SU-DHL-6 (cell line): Measurements from ENCODE around the gene YRDC.

ENCODE experiments used
- H2AFZ ChIP-seq: fragments of 200-600 bp; sonication (generic); 2 replicates; pipeline ENCODE4 v1.6.1; 2014; ENCODE audit warnings: low read depth, mild to moderate bottlenecking, moderate library complexity, mixed read lengths, antibody characterized with exemption, low read length; ENCODE audit not compliant: severe bottlenecking
- H3F3A ChIP-seq: fragments of 200-600 bp; shearing (Covaris generic); 2 replicates; pipeline ENCODE4 v1.6.0; 2016; ENCODE audit warnings: antibody characterized with exemption, mild to moderate bottlenecking; ENCODE audit not compliant: insufficient read depth
- H3K27ac ChIP-seq: fragments of 200-600 bp; sonication (generic); 2 replicates; pipeline ENCODE4 v1.5.1; 2016; ENCODE audit warnings: low read depth, mild to moderate bottlenecking, low read length, moderate library complexity, mixed read lengths
- H3K27me3 ChIP-seq: fragments of 200-600 bp; sonication (generic), shearing (Covaris generic); 2 replicates; pipeline ENCODE4 v1.6.0; 2014; ENCODE audit warnings: mild to moderate bottlenecking, low read length
- H3K36me3 ChIP-seq: fragments of 200-600 bp; sonication (generic); 2 replicates; pipeline ENCODE4 v1.6.1; 2014; ENCODE audit warnings: mild to moderate bottlenecking, low read length, mixed read lengths
- H3K4me2 ChIP-seq: fragments of 300-600, 200-600 bp; shearing (Covaris generic), sonication (generic); 2 replicates; pipeline ENCODE4 v1.6.0; 2014; ENCODE audit warnings: low read length, low read depth, mild to moderate bottlenecking; ENCODE audit not compliant: poor library complexity, severe bottlenecking
- H3K4me3 ChIP-seq: fragments of 200-600 bp; sonication (generic); 2 replicates; pipeline ENCODE4 v1.5.1; 2014; ENCODE audit warnings: antibody characterized with exemption, low read length, mild to moderate bottlenecking, mixed read lengths; ENCODE audit not compliant: insufficient read depth, poor library complexity, severe bottlenecking
- H3K79me2 ChIP-seq: fragments of 200-600 bp; sonication (generic); 2 replicates; pipeline ENCODE4 v1.6.1; 2014; ENCODE audit warnings: mild to moderate bottlenecking, low read length, moderate library complexity; ENCODE audit not compliant: insufficient read depth
- H3K9ac ChIP-seq: fragments of 200-600 bp; sonication (generic); 2 replicates; pipeline ENCODE4 v1.7.0; 2014; ENCODE audit warnings: mild to moderate bottlenecking, low read length
- H3K9me2 ChIP-seq: fragments of 200-600 bp; sonication (generic); replicated peaks from 2 replicates; pipeline ENCODE4 v1.6.1; 2014; ENCODE audit warnings: low read length; ENCODE audit not compliant: insufficient read depth
- H3K9me3 ChIP-seq: fragments of 200-600 bp; sonication (generic); 2 replicates; pipeline ENCODE4 v1.6.1; 2014; ENCODE audit warnings: low read length, mixed read lengths; ENCODE audit not compliant: insufficient read depth
- H4K20me1 ChIP-seq: fragments of 200-600 bp; sonication (generic); 2 replicates; pipeline ENCODE4 v1.6.1; 2014; ENCODE audit warnings: low read depth, mild to moderate bottlenecking, antibody characterized with exemption, low read length, moderate library complexity, mixed read lengths
- EZH2phosphoT487 ChIP-seq: fragments of 200-600 bp; sonication (generic), shearing (Covaris generic); conservative IDR thresholded peaks from 2 replicates; pipeline ENCODE4 v1.6.1; 2018; ENCODE audit warnings: mild to moderate bottlenecking, antibody characterized with exemption, low read length, moderate library complexity, mixed read lengths
- TF ChIP-seq, protein P1 (sequence below): fragments of 200-600 bp; sonication (generic); IDR thresholded peaks from one replicate; pipeline ENCODE4 v1.5.1; 2017; ENCODE audit warnings: antibody characterized with exemption, mild to moderate bottlenecking, low read length, moderate library complexity; ENCODE audit not compliant: insufficient read depth, poor library complexity, severe bottlenecking

YRDC gene

DNA sequence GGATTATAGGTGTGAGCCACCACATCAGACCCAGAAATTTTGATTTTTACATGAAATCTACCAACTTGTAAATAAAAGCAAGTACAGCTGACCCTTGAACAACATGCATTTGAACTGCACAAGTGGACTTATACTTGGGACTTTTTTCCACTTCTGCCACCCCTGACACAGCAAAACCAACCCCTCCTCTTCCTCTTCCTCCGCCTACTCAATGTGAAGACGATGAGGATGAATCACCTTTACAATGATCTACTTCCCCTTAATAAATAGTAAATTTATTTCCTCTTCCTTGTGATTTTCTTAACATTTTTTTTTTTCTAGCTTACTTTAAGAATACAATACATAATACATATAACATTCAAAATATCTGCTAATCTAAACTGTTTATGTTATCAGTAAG, 17.5 kb upstream of the YRDC start:
- H3K4me2 ChIP-seq = no peak overlapping the region
- H3K79me2 ChIP-seq = no peaks in the 10 kb centered on the region
- H3K9me2 ChIP-seq = no peaks in the 10 kb centered on the region
- no peaks in the 10 kb centered on the region for H3K27me3 ChIP-seq
- H3K9ac ChIP-seq = no peak overlapping the region
- no peak overlapping the region for H2AFZ ChIP-seq
- no peak for TF ChIP-seq EZH2phosphoT487
- TF ChIP-seq, protein P1, sequence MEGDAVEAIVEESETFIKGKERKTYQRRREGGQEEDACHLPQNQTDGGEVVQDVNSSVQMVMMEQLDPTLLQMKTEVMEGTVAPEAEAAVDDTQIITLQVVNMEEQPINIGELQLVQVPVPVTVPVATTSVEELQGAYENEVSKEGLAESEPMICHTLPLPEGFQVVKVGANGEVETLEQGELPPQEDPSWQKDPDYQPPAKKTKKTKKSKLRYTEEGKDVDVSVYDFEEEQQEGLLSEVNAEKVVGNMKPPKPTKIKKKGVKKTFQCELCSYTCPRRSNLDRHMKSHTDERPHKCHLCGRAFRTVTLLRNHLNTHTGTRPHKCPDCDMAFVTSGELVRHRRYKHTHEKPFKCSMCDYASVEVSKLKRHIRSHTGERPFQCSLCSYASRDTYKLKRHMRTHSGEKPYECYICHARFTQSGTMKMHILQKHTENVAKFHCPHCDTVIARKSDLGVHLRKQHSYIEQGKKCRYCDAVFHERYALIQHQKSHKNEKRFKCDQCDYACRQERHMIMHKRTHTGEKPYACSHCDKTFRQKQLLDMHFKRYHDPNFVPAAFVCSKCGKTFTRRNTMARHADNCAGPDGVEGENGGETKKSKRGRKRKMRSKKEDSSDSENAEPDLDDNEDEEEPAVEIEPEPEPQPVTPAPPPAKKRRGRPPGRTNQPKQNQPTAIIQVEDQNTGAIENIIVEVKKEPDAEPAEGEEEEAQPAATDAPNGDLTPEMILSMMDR = no peak
- no peaks in the 10 kb centered on the region for H3K36me3 ChIP-seq
- H3F3A ChIP-seq = 0 out of 2 replicates have a peak, but pooled peaks cover 3% of the 10 kb centered on the region
- no peaks in the 10 kb centered on the region for H4K20me1 ChIP-seq
- H3K9me3 ChIP-seq = no peaks in the 10 kb centered on the region
- H3K27ac ChIP-seq = no peak overlapping the region
- no peak overlapping the region for H3K4me3 ChIP-seq

GRCh38 chr1:37824001-37824400, 16.0 kb upstream of the YRDC start:
- H4K20me1 ChIP-seq = no peaks in the 10 kb centered on the region
- no peak overlapping the region for H2AFZ ChIP-seq
- H3K4me2 ChIP-seq = no peak overlapping the region
- H3K4me3 ChIP-seq = no peak overlapping the region
- no peak overlapping the region for H3K9ac ChIP-seq
- H3K79me2 ChIP-seq = no peaks in the 10 kb centered on the region
- no peaks in the 10 kb centered on the region for H3K36me3 ChIP-seq
- no peaks in the 10 kb centered on the region for H3K9me2 ChIP-seq
- no peak overlapping the region for H3K27ac ChIP-seq
- no peaks in the 10 kb centered on the region for H3K9me3 ChIP-seq
- TF ChIP-seq EZH2phosphoT487 = no peak
- TF ChIP-seq, protein P1 = no peak
- H3K27me3 ChIP-seq = no peaks in the 10 kb centered on the region
- 0 out of 2 replicates have a peak, but pooled peaks cover 3% of the 10 kb centered on the region for H3F3A ChIP-seq

- no peaks in the 10 kb centered on the region for H3K9me3 ChIP-seq
- no peak for TF ChIP-seq EZH2phosphoT487
- TF ChIP-seq, protein P1 = no peak
- H2AFZ ChIP-seq = no peak overlapping the region
- H3K27ac ChIP-seq = no peak overlapping the region
- H3K9me2 ChIP-seq = no peaks in the 10 kb centered on the region
- no peak overlapping the region for H3K4me3 ChIP-seq
- no peak overlapping the region for H3K9ac ChIP-seq
- H3K79me2 ChIP-seq = no peaks in the 10 kb centered on the region
- H3K4me2 ChIP-seq = no peak overlapping the region
- H3K27me3 ChIP-seq = no peaks in the 10 kb centered on the region
- H3F3A ChIP-seq = 0 out of 2 replicates have a peak, but pooled peaks cover 3% of the 10 kb centered on the region
- H3K36me3 ChIP-seq = no peaks in the 10 kb centered on the region
- H4K20me1 ChIP-seq = no peaks in the 10 kb centered on the region
Measured at GRCh38 chr1:37822906-37823815, 15.2 kb upstream of the YRDC start.
